Activated CD8-positive, alpha-beta memory T cell treated with anti-CD3 and anti-CD28 coated beads, Interleukin-2, amount 50 U/mL, for 1 hour (primary cell): ENCODE data around the gene IGDCC3.
"Not testable (repeated sequence)": the region's sequence is repeated elsewhere in the genome, so short reads cannot be mapped to it uniquely, and the experiment has no call there.

Experiments used
- DNase-seq: peaks from one replicate; pipeline ENCODE4 v3.0.0-alpha.2; 2020; ENCODE audit errors: extremely low read depth

Gene IGDCC3

GRCh38 chr15:65406424-65407000, 28.7 kb upstream of the IGDCC3 start:
- no peak for DNase-seq

DNA sequence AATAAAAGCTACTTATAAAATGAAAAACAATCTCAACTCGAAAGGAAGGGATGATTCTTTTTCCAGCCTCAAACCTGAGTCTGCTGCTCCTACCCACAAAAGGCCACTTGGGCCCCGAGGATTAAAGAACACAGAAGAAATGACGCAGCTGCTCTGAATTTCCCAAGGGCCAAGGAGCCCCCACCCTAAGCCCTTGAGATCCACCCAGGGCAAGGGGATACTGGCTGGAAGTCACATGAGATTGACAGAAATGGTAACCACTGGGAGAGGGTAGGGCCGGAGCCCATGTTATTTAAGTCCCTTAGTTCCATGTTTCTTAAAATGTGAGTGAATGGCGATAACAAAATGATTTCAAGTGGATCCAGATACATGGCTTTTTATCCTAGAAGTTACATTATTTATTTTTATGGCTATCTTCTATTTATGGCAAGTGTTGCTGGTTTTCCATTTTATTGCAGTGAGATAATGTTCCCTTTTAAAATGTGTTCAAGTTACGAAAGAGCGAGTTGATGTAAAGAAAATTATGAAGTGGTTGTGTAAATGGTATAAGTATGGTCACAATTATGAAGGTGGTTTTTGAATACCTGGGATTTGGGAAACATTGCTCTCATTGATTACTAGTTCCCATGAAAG, 28.1 kb upstream of the IGDCC3 start:
- no peak for DNase-seq

GRCh38 chr15:65404186-65404872, 26.5 kb upstream of the IGDCC3 start:
- no peak for DNase-seq

DNA sequence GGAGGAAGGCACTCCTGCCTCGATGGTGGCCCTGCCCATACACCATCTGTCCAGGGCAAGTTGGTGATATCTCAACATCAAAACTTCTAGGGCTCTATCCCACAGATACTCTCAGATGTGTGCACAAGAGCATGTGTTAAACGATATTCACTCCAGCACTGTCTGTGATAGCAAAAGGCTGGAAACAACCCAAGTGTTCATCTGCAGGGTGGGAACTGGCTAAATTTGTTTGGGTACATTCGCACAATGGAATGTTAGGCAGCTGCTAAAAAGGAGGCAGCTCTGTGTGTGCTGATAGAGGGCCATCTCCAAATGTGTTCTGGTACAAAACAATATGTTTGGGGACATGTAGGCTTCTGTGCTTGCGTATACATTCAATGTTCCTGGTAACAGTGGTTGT, 25.2 kb upstream of the IGDCC3 start:
- DNase-seq: no peak

DNA sequence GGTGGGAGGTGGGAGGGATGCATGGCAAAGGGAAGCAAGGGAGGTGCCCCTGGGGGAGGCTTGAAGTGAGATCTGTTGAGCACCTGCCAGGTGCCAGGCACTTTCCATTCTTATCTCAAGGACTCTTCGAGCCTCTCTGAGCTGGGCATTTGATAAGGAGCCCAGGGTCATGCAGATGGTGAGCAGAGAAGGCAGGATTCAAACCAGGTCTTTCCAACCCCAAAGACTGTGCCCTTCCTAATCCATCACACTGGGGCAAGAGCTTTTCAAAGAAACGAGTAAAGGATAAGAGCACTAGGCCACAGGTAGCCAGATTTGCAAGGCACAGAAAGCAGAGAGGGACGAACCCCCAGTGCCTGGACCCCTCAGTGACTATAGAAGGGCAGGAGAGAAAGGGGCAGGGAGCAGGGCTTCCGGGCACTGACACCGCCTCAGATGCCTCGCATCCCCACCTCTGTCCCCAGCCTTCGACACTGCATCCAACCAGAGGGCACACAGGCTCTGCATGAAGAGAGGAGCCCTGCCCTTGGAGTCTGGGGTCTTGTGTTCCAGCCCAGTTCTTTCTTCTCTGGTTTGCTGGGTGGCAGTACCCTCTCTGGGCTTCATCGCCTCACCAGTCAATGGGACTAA, 23.9 kb upstream of the IGDCC3 start:
- DNase-seq: no peak

DNA sequence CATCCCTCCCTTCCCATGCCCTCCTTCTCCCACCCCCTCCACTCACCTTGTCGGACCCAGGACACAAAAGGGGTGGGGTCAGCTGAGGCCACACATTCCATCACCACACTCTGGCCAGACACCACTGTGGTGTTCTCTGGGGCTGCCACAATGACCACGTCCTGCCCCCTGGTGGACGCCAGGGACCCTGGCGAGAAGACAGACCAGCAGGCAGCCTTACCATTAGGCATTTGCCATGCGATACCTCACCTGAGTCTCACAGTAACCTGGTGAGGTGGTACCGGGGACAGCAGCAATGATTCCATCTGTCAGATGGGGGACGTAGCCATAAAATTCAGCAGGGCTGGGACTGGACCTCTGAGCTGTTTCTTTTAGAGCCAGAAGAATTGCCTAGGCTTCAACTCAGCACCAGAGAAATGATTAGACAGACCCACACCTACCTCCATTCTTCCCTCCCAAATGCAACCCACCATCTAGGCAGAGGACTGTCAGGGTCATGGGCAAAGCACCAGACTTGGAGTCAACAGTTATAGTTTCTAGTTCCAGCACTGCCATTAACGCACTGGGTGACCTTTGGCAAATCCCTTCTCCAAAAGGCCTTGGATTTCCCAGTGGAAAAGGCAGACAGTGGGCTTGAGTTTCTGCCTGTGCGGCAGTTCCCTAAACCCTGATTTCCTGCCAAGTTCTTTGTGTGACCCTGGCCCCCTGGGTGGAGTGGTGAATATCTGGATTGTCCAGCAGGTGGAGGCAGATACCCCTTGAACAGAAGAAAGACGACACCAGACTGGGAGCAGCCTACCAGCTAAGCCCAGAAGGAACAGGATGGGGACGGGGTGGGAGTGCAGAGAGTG, 23.2 kb upstream of the IGDCC3 start:
- DNase-seq: no peak

- DNase-seq: no peak
These were observed 22.2 kb upstream of the IGDCC3 start for GRCh38 chr15:65399997-65400396.

DNA sequence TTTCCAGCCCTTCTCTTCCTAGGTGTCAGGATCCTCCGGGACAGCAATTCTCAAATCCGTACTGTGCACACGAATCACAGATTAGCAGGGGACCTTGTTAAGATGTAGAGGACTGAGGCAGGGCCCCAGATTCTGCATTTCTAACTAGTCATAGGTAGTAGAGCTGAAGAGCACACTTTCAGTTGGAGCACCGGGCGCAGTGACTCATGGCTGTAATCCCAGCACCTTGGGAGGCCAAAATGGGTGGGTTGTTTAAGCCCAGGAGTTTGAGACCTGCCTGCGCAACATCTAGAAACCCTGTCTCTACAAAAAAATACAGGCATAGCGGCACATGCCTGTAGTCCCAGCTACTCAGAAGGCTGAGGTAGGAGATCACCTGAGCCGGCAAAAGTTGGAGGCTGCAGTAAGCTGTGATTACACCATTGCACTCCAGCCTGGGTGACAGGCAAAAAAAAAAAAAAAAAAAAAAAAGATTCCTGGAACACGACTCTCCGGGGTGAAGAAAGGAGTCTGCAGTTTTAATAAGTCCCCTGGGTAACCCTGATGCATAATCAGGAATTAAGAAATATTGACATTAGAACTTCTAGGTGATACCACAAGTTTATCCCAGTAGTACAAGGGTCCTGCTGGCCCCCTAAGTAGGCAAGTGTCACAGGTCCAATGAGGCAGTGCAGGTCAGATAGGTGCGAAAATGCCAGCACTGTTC, 21.4 kb upstream of the IGDCC3 start:
- DNase-seq: no peak

DNA sequence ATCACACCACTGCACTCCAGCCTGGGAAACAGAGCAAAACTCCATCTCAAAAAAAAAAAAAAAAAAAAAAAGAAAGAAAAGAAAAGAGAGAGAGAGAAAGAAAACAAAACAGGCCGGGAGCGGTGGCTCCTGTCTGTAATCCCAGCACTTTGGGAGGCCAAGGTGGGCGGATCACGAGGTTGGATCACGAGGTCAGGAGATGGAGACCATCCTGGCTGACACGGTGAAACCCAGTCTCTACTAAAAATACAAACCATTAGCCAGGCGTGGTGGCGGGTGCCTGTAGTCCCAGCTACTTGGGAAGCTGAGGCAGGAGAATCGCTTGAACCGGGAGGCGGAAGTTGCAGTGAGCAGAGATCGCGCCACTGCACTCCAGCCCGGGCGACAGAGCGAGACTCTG, 20.7 kb upstream of the IGDCC3 start:
- not testable (repeated sequence) for DNase-seq

DNA sequence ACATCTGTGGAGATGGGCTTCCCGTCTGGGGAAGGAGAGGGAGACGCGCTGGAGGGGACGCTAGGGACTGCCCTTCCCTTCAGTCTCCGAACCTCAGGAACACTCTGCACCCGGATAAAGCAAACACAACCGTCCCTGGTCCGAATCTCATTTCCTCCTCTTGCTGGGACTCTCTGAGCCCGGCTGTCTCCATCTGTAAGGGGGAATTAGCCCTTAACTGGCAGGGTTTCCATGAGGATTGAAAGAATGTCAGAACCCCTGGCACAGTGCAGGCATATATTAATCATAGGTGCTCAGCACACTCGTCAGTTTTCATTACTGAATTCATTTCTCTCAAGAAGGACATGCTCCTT, 19.1 kb upstream of the IGDCC3 start:
- DNase-seq: no peak

DNA sequence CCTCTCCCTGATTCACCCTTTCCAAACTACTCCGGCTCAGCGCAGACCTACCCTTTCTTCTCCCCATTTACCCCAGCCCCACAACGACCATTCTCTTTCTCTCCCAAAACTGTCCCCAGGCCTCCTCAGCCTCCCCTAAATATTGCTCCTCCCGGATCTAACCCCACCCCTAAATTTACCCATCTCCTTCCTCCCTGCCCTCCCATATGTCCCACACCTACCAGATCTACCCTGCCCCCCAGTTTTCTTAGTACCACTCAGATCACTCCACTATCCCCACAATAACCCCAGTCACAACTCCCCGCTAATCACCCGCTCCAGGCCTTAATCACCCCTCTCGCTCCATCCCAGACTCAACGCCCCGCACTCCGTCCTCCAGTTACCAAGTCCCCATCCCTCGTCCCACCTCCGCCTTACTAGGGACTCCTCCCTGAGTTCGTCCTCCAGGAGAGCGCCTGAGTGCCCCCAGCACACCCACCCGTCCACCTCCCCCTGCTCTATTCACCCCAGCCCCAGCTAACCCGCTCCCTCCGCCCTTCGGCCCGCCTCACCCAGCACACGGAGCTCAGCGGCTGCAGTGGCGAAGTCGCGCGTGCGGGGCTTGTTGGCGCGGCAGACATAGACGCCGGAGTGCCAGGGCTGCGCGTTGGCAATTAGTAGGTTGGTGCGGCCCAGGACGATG, 18.6 kb upstream of the IGDCC3 start:
- DNase-seq: no peak

DNA sequence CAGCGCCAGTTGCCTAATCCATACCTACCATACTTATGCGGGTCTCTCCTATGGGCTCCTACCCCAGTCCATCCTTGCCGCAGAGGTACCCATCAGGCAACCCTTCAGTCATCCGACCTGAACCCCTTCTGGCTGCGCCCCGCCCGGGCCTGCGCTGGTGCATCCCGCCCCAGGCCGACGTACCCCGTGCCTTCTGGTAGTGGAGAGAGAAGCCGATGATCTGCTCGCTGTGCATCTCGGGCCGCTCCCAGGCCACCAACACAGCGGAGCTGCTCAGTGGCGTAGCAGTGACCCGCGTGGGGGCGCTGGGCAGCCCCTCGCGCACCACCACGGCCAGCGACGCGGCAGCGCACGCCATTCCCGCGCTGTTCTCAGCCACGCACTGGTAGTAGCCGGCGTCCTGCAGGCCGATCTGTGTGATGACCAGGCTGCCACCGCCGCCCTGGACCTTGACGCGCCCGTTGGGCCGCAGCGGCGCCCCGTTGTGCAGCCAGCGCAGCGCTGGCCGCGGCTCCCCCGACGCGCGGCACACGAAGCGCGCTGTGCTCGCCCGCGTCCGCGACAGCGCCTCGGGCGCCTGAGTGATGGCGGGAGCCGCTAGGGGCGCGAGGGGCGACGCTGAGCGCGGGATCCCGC, 17.9 kb upstream of the IGDCC3 start:
- DNase-seq: no peak

DNA sequence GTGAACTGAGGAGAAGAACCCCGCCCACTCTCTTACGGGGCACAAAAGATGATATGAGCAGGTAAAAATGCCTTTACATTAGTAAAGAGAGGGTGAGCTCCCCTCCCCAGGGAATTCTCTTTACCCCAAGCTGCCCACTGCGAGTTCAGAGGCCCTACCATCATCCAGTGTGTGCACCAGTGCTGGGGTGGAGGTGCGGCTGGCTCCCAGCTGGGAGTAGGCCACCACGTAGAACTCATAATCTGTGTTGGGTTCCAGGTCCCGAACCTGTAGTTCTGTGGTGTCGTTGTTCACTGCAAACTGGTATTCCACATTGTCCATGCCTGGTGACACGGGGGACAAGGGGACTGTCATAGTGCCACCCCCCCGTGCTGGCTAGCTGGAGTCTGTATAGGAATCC, 17.1 kb upstream of the IGDCC3 start:
- DNase-seq: no peak

DNA sequence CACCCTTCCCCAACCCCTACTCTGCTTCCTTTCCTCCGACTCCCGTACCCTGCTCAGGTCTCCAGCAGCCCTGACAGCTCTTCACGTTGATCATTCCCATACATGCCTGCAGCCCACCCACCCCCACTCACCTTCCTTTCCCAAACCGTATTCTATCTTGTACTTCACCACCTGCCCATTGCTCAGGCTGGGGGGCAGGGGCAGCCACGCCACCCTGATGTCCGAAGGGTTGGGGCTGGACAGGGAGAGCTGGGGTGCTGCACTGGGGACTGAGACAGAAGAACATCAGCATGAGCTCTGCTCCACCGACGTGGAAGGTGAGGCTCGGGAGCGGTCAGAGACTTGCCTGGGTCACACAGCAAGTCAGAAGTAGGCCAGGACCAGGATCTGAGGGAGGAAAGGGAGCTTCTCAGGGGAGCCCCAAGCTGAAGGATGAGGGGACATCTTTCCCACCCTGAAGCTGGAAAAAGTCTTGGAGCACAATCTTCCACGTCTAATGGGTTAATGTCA, 16.5 kb upstream of the IGDCC3 start:
- DNase-seq: no peak

DNA sequence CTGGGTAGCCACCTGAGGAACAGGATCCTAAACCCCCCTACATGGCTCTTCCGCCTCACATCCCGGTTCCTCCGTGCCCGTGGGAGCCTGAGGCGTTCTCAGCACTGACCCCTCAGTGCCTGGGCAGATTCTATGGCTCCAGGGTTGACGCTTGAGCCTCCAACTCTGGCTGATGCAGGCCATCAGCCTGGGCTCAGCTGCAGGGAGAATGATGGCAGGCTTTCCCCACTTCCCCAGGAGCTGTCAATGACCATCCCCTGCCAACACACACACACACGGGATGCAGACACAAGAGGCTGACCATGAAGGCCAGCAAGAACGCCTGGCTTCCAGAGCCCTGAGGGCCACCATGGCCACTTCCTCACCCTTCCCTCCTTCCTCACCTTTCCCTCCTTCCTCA, 15.8 kb upstream of the IGDCC3 start:
- DNase-seq: no peak

DNA sequence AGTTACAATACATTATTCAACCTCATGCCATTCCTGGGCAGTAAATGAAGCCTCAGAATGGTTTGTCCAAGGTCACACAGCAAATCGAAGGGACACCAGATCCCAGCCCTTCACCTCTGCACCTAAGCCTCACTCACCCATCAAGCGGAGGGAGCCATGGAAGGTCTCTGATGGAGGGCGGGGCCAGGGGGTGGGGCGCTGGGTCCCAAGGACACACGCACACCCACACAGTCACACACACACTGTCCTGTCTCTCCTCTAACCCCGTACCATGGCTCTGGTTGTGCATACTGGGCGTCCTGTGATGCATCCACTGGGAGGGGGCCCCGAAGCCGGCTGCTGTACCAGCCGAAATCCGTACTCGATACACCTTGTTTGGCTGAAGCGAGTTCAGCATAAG, 15.3 kb upstream of the IGDCC3 start:
- no peak for DNase-seq

GRCh38 chr15:65392368-65392767, 14.6 kb upstream of the IGDCC3 start:
- DNase-seq: no peak

DNA sequence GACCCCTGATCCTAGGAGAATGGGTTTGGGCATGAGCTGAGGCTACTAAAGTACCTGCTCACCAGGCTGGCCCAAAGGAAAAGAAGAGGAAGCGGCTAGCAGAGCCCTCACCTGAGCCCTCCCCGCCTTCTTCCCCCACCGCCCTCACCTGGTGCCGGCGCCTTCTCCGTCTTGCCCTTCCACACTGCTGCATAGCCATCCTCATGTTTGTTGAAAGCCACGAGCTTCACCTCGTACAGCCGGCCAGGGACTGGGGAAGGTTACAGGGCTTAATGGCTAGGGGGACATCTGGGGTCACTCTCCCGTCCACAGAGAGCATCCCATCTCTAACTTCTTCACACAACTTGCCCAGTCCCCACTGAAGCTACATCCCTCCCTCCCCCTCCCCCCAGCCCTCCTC, 13.9 kb upstream of the IGDCC3 start:
- no peak for DNase-seq

DNA sequence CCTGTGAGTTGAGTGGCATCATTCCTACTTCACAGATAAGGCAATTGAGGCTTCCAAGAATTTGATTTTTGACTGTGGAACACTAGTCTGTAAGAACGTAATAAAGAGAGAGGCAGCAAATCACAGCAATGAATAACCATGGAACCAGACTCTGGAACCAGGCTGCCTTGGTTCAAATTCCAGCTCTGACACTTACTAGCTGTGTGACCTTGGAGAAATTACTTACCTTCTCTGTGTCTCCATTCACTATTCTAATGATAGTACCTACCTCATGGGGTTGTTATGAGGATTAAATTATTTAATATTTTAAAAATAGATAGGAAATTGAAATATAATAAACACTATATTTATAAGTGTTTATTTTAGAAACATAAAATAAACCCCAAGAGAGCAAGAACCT, 12.6 kb upstream of the IGDCC3 start:
- no peak for DNase-seq

DNA sequence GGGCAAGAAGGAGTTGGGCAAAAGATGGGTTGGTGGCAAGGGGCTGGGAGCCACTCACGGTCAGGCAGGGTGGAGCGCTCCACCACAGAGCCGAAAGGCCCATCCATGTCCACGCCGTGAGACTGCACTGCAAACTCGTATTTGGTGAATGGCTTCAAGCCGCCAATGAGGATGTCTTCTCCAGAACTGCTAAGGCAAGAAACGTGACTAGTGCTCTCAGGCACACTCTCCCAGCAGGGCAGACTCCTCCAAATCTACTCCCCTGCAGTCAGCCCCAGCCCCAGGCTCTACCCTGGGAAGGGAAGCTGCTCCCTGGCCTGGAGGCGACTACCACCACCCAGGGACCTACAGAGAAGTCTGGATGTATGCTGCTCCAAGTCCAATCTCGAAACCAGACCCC, 11.4 kb upstream of the IGDCC3 start:
- no peak for DNase-seq
